ENCODE results near the gene DHDH.

DHDH gene

GRCh38 chr19:48967346-48968178, 34.1 kb downstream of the DHDH start:
- no peak for DNase-seq (ENCODE audit: low spot score)

- DNase-seq (ENCODE audit: low spot score) = no peak
These were observed 34.7 kb downstream of the DHDH start for GRCh38 chr19:48968179-48968661.

- DNase-seq (ENCODE audit: low spot score) = no peak
These were observed 35.3 kb downstream of the DHDH start for GRCh38 chr19:48968813-48969218.

- DNase-seq (ENCODE audit: low spot score) = no peak
These were observed 36.0 kb downstream of the DHDH start for GRCh38 chr19:48969276-48970138.

- no peak for DNase-seq (ENCODE audit: low spot score)
These were observed 36.8 kb downstream of the DHDH start for GRCh38 chr19:48970139-48970766.

GRCh38 chr19:48970923-48971395, 37.5 kb downstream of the DHDH start:
- DNase-seq (ENCODE audit: low spot score) = peak; percentile 76

- DNase-seq (ENCODE audit: low spot score) = no peak
These were observed 42.7 kb downstream of the DHDH start for GRCh38 chr19:48975947-48976847.

GRCh38 chr19:48977061-48977460, 43.6 kb downstream of the DHDH start:
- no peak for DNase-seq (ENCODE audit: low spot score)

GRCh38 chr19:48982280-48982679, 48.8 kb downstream of the DHDH start:
- no peak for DNase-seq (ENCODE audit: low spot score)

GRCh38 chr19:48985711-48986110, 52.2 kb downstream of the DHDH start:
- no peak for DNase-seq (ENCODE audit: low spot score)

- DNase-seq (ENCODE audit: low spot score) = no peak
These were observed 52.7 kb downstream of the DHDH start for GRCh38 chr19:48986211-48986610.

- no peak for DNase-seq (ENCODE audit: low spot score)
These were observed 53.8 kb downstream of the DHDH start for GRCh38 chr19:48987323-48987722.

- DNase-seq (ENCODE audit: low spot score) = no peak
These were observed 54.8 kb downstream of the DHDH start for GRCh38 chr19:48988286-48988685.

- DNase-seq (ENCODE audit: low spot score) = no peak
These were observed 55.4 kb downstream of the DHDH start for GRCh38 chr19:48988860-48989259.

GRCh38 chr19:48989701-48990291, 56.3 kb downstream of the DHDH start:
- DNase-seq (ENCODE audit: low spot score) = no peak

GRCh38 chr19:48990400-48990799, 56.9 kb downstream of the DHDH start:
- DNase-seq (ENCODE audit: low spot score) = no peak

GRCh38 chr19:48991011-48991609, 57.6 kb downstream of the DHDH start:
- DNase-seq (ENCODE audit: low spot score) = no peak

- DNase-seq (ENCODE audit: low spot score) = peak; percentile 89
These were observed 58.5 kb downstream of the DHDH start for GRCh38 chr19:48991873-48992580.

GRCh38 chr19:48992581-48993174, 59.2 kb downstream of the DHDH start:
- DNase-seq (ENCODE audit: low spot score) = no peak
